Activated CD4-positive, alpha-beta T cell treated with anti-CD3 and anti-CD28 coated beads for 36 hours (primary cell): ENCODE results near the gene SNX13. TPM values are rescaled to one million over a fixed set of nuclear protein-coding genes. Genes with fewer than 3 reads are reported as not detected.

ENCODE experiments used
- ATAC-seq: fragments of 200-7000 bp; cut with Tn5 transposase; one replicate; pipeline ENCODE4 v1.10.0; 2021; ENCODE audit warnings: mild to moderate bottlenecking, moderate library complexity
- CTCF ChIA-PET: fragments of 350-600 bp; sonication (Branson Sonifier 250); formaldehyde crosslinking; loops from one replicate; lab custom pipeline; 2021; ENCODE audit warnings: antibody characterized with exemption; lab: Charles Lee
- POLR2A ChIA-PET: fragments of 350-600 bp; sonication (Branson Sonifier 250); formaldehyde crosslinking; loops from one replicate; lab custom pipeline; 2021; ENCODE audit warnings: antibody characterized with exemption, inconsistent platforms; lab: Charles Lee
- DNase-seq: peaks from one replicate; pipeline ENCODE4 v3.0.0-alpha.2; 2020
- H3K27ac Mint-ChIP-seq: one replicate; pipeline ENCODE4 v1.8.0; 2021; ENCODE audit warnings: mixed read lengths
- H3K27me3 Mint-ChIP-seq: one replicate; pipeline ENCODE4 v1.8.0; 2021; ENCODE audit warnings: mixed read lengths
- H3K36me3 Mint-ChIP-seq: one replicate; pipeline ENCODE4 v1.8.0; 2021; ENCODE audit warnings: low read depth, mixed read lengths
- H3K4me1 Mint-ChIP-seq: one replicate; pipeline ENCODE4 v1.8.0; 2021; ENCODE audit warnings: mixed read lengths
- H3K4me3 Mint-ChIP-seq: one replicate; pipeline ENCODE4 v1.8.0; 2021; ENCODE audit warnings: mild to moderate bottlenecking, moderate library complexity, mixed read lengths
- H3K9me3 Mint-ChIP-seq: one replicate; pipeline ENCODE4 v1.8.0; 2021; ENCODE audit warnings: low read depth, mixed read lengths
- intact Hi-C, 2 experiments: fragments of 100-400 bp; cut with DNase I in 1 of 2; cut with micrococcal nuclease in 1 of 2; formaldehyde crosslinking; loops; one replicate each; pipeline versions ENCODE4 v1.14.2 to v1.15.1; 2022 to 2024; cut with DNase I, micrococcal nuclease
- total RNA-seq, 2 experiments: library from RNA; stranded (reverse); gene quantifications; one replicate each; pipeline ENCODE4 v1.2.3, GENCODE V29; 2021

The SNX13 gene
- total RNA-seq, 2 experiments from 2014 or later: 23.9 to 25.5 TPM

- Mint-ChIP-seq H3K4me3 (no peak overlapping the region), H3K27me3 (no peaks in the 10 kb centered on the region), H3K27ac (no peak overlapping the region), H3K4me1 (no peaks in the 10 kb centered on the region), H3K9me3 (no peaks in the 10 kb centered on the region), H3K36me3 (no peaks in the 10 kb centered on the region)
- DNase-seq (no peak), ATAC-seq (no peak)
- CTCF ChIA-PET: interaction anchor here (0.5 to 0.8 kb wide), 2 partner anchors 30 to 956 kb away, joined by 3 to 4 read pairs; no protein-coding TSS in a partner anchor
- intact Hi-C loops: no loop called here
- POLR2A ChIA-PET: no interaction called here
These were observed 198.9 kb downstream of the SNX13 start for GRCh38 chr7:17741426-17741825.

Other genes starting within 250 kb of the SNX13 start
- gene PRPS1L1, start 87.4 kb upstream of the SNX13 start, total RNA-seq: not detected